Measurements from ENCODE around the gene RAX2.

- TF ChIP-seq EZH2 (IDR thresholded peaks at IDR 0.05; ENCODE audit: borderline replicate concordance, control insufficient read depth, low read depth, low read length) (no peak), CTCF (IDR thresholded peaks at IDR 0.05 in 2 of 3, conservative IDR thresholded peaks at IDR 0.05 in 1 of 3; ENCODE audit: control insufficient read depth in 2 of 3, extremely low read depth in 1 of 3, insufficient read depth in 1 of 3, low read depth in 3 of 3, low read length in 3 of 3) (no peak), RFX5 (IDR thresholded peaks at IDR 0.05; ENCODE audit: low read depth, low read length) (no peak), KDM1A (IDR thresholded peaks at IDR 0.05; ENCODE audit: borderline replicate concordance) (no peak), BRCA1 (IDR thresholded peaks at IDR 0.05; ENCODE audit: low read depth, low read length) (no peak), GATAD2B (conservative IDR thresholded peaks at IDR 0.05; ENCODE audit: low read depth) (no peak), NFXL1 (IDR thresholded peaks at IDR 0.05; ENCODE audit: borderline replicate concordance) (no peak), RAD21 (IDR thresholded peaks at IDR 0.05; ENCODE audit: insufficient read depth, low read depth, low read length) (no peak), YY1 (IDR thresholded peaks at IDR 0.05; ENCODE audit: low read depth, low read length) (no peak), POLR2AphosphoS5 (IDR thresholded peaks at IDR 0.05; ENCODE audit: low read length) (no peak), CHD2 (IDR thresholded peaks at IDR 0.05; ENCODE audit: borderline replicate concordance, low read depth, low read length) (no peak), POLR2A (IDR thresholded peaks at IDR 0.05; ENCODE audit: low read depth, low read length) (no peak), NFIC (IDR thresholded peaks at IDR 0.05; ENCODE audit: low read depth, low read length) (no peak)
Measured at GRCh38 chr19:3790941-3791340, 18.9 kb upstream of the RAX2 start.
